ENCODE results near the gene UBR3.

- TF ChIP-seq POLR2AphosphoS5 (IDR thresholded peaks at IDR 0.05; ENCODE audit: low read depth, low read length) (no peak), TAF1 (IDR thresholded peaks at IDR 0.05; ENCODE audit: borderline replicate concordance, insufficient read depth, low read length) (no peak)
Observed at GRCh38 chr2:170113168-170113894, 286.1 kb downstream of the UBR3 start.

Data from PFSK-1 (cell line).